ENCODE data around the gene ZNF385D. TPM values are rescaled to one million over a fixed set of nuclear protein-coding genes. Genes with fewer than 3 reads are reported as not detected.

Gene ZNF385D
- total and polyA plus RNA-seq, 7 donors = under 0.01 to 4.3 (median 1.2) TPM

DNA sequence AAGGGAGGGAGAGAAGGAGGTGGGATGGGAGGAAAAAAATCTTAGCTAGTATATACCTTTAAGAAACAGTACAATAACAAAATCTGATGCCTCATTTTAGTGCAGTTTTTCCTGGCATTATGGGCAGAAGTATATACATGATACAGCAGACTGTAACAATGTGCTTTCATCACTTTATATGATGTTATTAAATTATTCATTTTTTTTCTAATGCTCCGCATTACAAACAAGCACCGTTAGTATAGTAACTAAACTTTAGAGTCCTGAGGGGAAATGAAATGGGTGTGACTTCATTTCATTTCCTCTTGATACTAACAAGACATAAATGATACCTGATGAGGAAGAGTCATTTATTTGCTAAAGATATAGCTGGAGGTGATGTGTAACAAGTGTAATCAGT is 325.3 kb downstream of the ZNF385D start:
- TF ChIP-seq, protein P1, sequence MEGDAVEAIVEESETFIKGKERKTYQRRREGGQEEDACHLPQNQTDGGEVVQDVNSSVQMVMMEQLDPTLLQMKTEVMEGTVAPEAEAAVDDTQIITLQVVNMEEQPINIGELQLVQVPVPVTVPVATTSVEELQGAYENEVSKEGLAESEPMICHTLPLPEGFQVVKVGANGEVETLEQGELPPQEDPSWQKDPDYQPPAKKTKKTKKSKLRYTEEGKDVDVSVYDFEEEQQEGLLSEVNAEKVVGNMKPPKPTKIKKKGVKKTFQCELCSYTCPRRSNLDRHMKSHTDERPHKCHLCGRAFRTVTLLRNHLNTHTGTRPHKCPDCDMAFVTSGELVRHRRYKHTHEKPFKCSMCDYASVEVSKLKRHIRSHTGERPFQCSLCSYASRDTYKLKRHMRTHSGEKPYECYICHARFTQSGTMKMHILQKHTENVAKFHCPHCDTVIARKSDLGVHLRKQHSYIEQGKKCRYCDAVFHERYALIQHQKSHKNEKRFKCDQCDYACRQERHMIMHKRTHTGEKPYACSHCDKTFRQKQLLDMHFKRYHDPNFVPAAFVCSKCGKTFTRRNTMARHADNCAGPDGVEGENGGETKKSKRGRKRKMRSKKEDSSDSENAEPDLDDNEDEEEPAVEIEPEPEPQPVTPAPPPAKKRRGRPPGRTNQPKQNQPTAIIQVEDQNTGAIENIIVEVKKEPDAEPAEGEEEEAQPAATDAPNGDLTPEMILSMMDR (IDR thresholded peaks at IDR 0.05) = no peak
- no peak for TF ChIP-seq POLR2AphosphoS5 (IDR thresholded peaks at IDR 0.05)
- no peak for TF ChIP-seq EP300 (IDR thresholded peaks at IDR 0.05)
- no peak for TF ChIP-seq POLR2A (IDR thresholded peaks at IDR 0.05)
- intact Hi-C loops (cut with DNase I) = no loop called here
- WGBS, 2 donors = 77 to 82% methylated on average over 2 of the region's 2 CpGs
- no peak overlapping the region for H3K4me3 ChIP-seq
- H3K36me3 ChIP-seq = no peaks in the 10 kb centered on the region
- no peak for DNase-seq
- no peak overlapping the region for H3K27ac ChIP-seq
- no peaks in the 10 kb centered on the region for H3K27me3 ChIP-seq
- H3K9me3 ChIP-seq = no peaks in the 10 kb centered on the region
- no peaks in the 10 kb centered on the region for H3K4me1 ChIP-seq

- H3K4me3 ChIP-seq = no peak overlapping the region
- H3K27me3 ChIP-seq = no peaks in the 10 kb centered on the region
- no peaks in the 10 kb centered on the region for H3K36me3 ChIP-seq
- no peak for DNase-seq
- no peak overlapping the region for H3K27ac ChIP-seq
- TF ChIP-seq POLR2AphosphoS5 (IDR thresholded peaks at IDR 0.05) = no peak
- TF ChIP-seq, protein P1 (IDR thresholded peaks at IDR 0.05) = no peak
- no peak for TF ChIP-seq POLR2A (IDR thresholded peaks at IDR 0.05)
- TF ChIP-seq EP300 (IDR thresholded peaks at IDR 0.05) = no peak
- 51 to 65% methylated on average over 9 of the region's 9 CpGs for whole genome bisulfite sequencing, 2 donors
- no peaks in the 10 kb centered on the region for H3K4me1 ChIP-seq
- H3K9me3 ChIP-seq = no peaks in the 10 kb centered on the region
- intact Hi-C loops (cut with DNase I) = no loop called here
These were observed 329.9 kb downstream of the ZNF385D start for GRCh38 chr3:21421096-21421495.

- intact Hi-C loops (cut with DNase I) = no loop called here
- Histone ChIP-seq H3K4me3 (no peak overlapping the region), H3K36me3 (no peaks in the 10 kb centered on the region), H3K4me1 (no peaks in the 10 kb centered on the region), H3K9me3 (no peaks in the 10 kb centered on the region), H3K27ac (no peak overlapping the region), H3K27me3 (no peaks in the 10 kb centered on the region)
- DNase-seq = no peak
- no peak for TF ChIP-seq EP300 (IDR thresholded peaks at IDR 0.05)
- no peak for TF ChIP-seq POLR2A (IDR thresholded peaks at IDR 0.05)
- TF ChIP-seq, protein P1 (IDR thresholded peaks at IDR 0.05) = no peak
- TF ChIP-seq POLR2AphosphoS5 (IDR thresholded peaks at IDR 0.05) = no peak
- WGBS, 2 donors = 34 to 56% methylated on average over 1 of the region's 1 CpG
These were observed 333.0 kb downstream of the ZNF385D start for GRCh38 chr3:21417991-21418390.

- Histone ChIP-seq H3K4me3 (no peak overlapping the region), H3K27ac (no peak overlapping the region), H3K36me3 (no peaks in the 10 kb centered on the region), H3K4me1 (no peaks in the 10 kb centered on the region), H3K9me3 (no peaks in the 10 kb centered on the region), H3K27me3 (no peaks in the 10 kb centered on the region)
- no peak for DNase-seq
- TF ChIP-seq, protein P1 (IDR thresholded peaks at IDR 0.05) = no peak
- TF ChIP-seq POLR2AphosphoS5 (IDR thresholded peaks at IDR 0.05) (no peak), POLR2A (IDR thresholded peaks at IDR 0.05) (no peak), EP300 (IDR thresholded peaks at IDR 0.05) (no peak)
- 70 to 76% methylated on average over 4 of the region's 4 CpGs for WGBS, 2 donors
- intact Hi-C loops (cut with DNase I) = no loop called here
These were observed 336.5 kb downstream of the ZNF385D start for GRCh38 chr3:21414506-21414905.

DNA sequence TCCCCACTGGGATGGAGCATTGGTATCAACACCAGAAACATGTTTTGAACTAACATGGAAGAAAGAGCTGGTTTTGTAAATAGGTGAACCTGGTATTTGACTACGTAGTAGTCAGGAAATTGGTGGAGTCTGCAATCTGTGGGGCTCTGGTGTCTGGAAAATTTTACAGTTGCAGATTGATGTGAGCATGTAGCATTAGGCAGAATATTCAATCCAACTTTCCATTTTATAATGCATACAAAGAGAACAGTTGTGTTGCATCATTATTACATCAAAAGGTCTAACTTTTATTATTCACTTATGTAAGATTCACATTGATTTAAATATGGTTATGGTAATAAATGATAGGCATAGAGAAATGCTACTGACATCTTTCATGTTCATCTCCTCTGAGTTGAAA is 340.0 kb downstream of the ZNF385D start:
- Histone ChIP-seq H3K4me3 (no peak overlapping the region), H3K27ac (no peak overlapping the region), H3K36me3 (no peaks in the 10 kb centered on the region), H3K4me1 (no peaks in the 10 kb centered on the region), H3K9me3 (peaks cover 0 to 1% (median 0%) of the 10 kb centered on the region in 4 donors), H3K27me3 (no peaks in the 10 kb centered on the region)
- 79 to 81% methylated on average over 1 of the region's 1 CpG for WGBS, 2 donors
- intact Hi-C loops (cut with DNase I) = no loop called here
- DNase-seq = no peak
- TF ChIP-seq POLR2A (IDR thresholded peaks at IDR 0.05) = no peak
- TF ChIP-seq, protein P1 (IDR thresholded peaks at IDR 0.05) = no peak
- TF ChIP-seq EP300 (IDR thresholded peaks at IDR 0.05) = no peak
- no peak for TF ChIP-seq POLR2AphosphoS5 (IDR thresholded peaks at IDR 0.05)
